ENCODE results near the gene PLA2G15.

PLA2G15 gene

DNA sequence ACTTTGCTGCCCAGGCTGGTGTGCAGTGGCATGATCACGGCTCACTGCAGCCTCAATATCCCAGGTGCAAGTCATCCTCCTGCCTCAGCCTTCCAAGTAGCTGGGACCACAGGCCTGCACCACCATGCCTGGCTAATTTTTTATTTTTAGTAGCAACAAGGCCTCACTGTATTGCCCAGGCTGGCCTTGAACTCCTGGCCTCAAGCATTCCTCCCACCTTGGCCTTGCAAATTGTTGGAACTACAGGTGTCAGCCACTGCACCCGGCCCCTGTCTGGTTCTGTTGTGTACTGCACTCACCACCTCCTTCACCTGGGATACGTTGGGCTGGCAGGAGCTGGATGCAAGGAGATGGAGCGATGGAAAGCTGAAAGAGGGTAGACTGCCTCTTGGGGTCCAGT is 8.5 kb downstream of the PLA2G15 start:
- Histone ChIP-seq H3K9me2 (replicated peaks; ENCODE audit: control insufficient read depth, low read length) (no peaks in the 10 kb centered on the region), H3K4me1 (ENCODE audit: control insufficient read depth, low read length) (peaks cover 38% of the 10 kb centered on the region), H3K4me3 (ENCODE audit: low read length) (no peak overlapping the region), H3K9me3 (ENCODE audit: control insufficient read depth, insufficient read depth, low read length) (no peaks in the 10 kb centered on the region), H3K4me2 (ENCODE audit: low read length) (no peak overlapping the region), H3F3A (ENCODE audit: control insufficient read depth, insufficient read depth) (peaks cover 3% of the 10 kb centered on the region; the same call in 1 of the 2 replicates), H3K27ac (ENCODE audit: low read depth, low read length) (no peak overlapping the region), H3K36me3 (ENCODE audit: control insufficient read depth, low read length) (peaks cover 7% of the 10 kb centered on the region), H3K27me3 (ENCODE audit: control insufficient read depth, low read length) (no peaks in the 10 kb centered on the region), H4K20me1 (ENCODE audit: control insufficient read depth, insufficient read depth, low read depth, low read length) (no peaks in the 10 kb centered on the region), H3K79me2 (ENCODE audit: control insufficient read depth, low read length) (no peaks in the 10 kb centered on the region)
- TF ChIP-seq EZH2phosphoT487 (IDR thresholded peaks at IDR 0.05; ENCODE audit: borderline replicate concordance, low read length), result no peak
- TF ChIP-seq, protein P1, sequence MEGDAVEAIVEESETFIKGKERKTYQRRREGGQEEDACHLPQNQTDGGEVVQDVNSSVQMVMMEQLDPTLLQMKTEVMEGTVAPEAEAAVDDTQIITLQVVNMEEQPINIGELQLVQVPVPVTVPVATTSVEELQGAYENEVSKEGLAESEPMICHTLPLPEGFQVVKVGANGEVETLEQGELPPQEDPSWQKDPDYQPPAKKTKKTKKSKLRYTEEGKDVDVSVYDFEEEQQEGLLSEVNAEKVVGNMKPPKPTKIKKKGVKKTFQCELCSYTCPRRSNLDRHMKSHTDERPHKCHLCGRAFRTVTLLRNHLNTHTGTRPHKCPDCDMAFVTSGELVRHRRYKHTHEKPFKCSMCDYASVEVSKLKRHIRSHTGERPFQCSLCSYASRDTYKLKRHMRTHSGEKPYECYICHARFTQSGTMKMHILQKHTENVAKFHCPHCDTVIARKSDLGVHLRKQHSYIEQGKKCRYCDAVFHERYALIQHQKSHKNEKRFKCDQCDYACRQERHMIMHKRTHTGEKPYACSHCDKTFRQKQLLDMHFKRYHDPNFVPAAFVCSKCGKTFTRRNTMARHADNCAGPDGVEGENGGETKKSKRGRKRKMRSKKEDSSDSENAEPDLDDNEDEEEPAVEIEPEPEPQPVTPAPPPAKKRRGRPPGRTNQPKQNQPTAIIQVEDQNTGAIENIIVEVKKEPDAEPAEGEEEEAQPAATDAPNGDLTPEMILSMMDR (IDR thresholded peaks at IDR 0.05; ENCODE audit: low read depth, low read length, poor library complexity, severe bottlenecking), result no peak

- peaks cover 6% of the 10 kb centered on the region for H3K36me3 ChIP-seq (ENCODE audit: control insufficient read depth, low read length)
- H3K79me2 ChIP-seq (ENCODE audit: control insufficient read depth, low read length), result no peaks in the 10 kb centered on the region
- peaks cover 3% of the 10 kb centered on the region; the same call in 1 of the 2 replicates for H3F3A ChIP-seq (ENCODE audit: control insufficient read depth, insufficient read depth)
- no peak overlapping the region for H3K4me2 ChIP-seq (ENCODE audit: low read length)
- no peaks in the 10 kb centered on the region for H3K9me2 ChIP-seq (replicated peaks; ENCODE audit: control insufficient read depth, low read length)
- no peaks in the 10 kb centered on the region for H4K20me1 ChIP-seq (ENCODE audit: control insufficient read depth, insufficient read depth, low read depth, low read length)
- H3K9me3 ChIP-seq (ENCODE audit: control insufficient read depth, insufficient read depth, low read length), result no peaks in the 10 kb centered on the region
- peaks cover 38% of the 10 kb centered on the region for H3K4me1 ChIP-seq (ENCODE audit: control insufficient read depth, low read length)
- H3K4me3 ChIP-seq (ENCODE audit: low read length), result no peak overlapping the region
- TF ChIP-seq EZH2phosphoT487 (IDR thresholded peaks at IDR 0.05; ENCODE audit: borderline replicate concordance, low read length), result no peak
- TF ChIP-seq, protein P1 (IDR thresholded peaks at IDR 0.05; ENCODE audit: low read depth, low read length, poor library complexity, severe bottlenecking), result no peak
- no peak overlapping the region for H3K27ac ChIP-seq (ENCODE audit: low read depth, low read length)
- H3K27me3 ChIP-seq (ENCODE audit: control insufficient read depth, low read length), result no peaks in the 10 kb centered on the region
These were observed 10.5 kb downstream of the PLA2G15 start for GRCh38 chr16:68255712-68256111.

- peak overlapping the region; percentile 74 for H3K4me2 ChIP-seq (ENCODE audit: low read length)
- H4K20me1 ChIP-seq (ENCODE audit: control insufficient read depth, insufficient read depth, low read depth, low read length), result no peaks in the 10 kb centered on the region
- peak overlapping the region; percentile 69 for H3K27ac ChIP-seq (ENCODE audit: low read depth, low read length)
- H3K9me2 ChIP-seq (replicated peaks; ENCODE audit: control insufficient read depth, low read length), result no peaks in the 10 kb centered on the region
- H3F3A ChIP-seq (ENCODE audit: control insufficient read depth, insufficient read depth), result peaks cover 3% of the 10 kb centered on the region; the same call in 1 of the 2 replicates
- H3K9me3 ChIP-seq (ENCODE audit: control insufficient read depth, insufficient read depth, low read length), result no peaks in the 10 kb centered on the region
- H3K27me3 ChIP-seq (ENCODE audit: control insufficient read depth, low read length), result no peaks in the 10 kb centered on the region
- H3K4me3 ChIP-seq (ENCODE audit: low read length), result peak overlapping the region; percentile 46
- H3K4me1 ChIP-seq (ENCODE audit: control insufficient read depth, low read length), result peaks cover 24% of the 10 kb centered on the region
- H3K79me2 ChIP-seq (ENCODE audit: control insufficient read depth, low read length), result no peaks in the 10 kb centered on the region
- TF ChIP-seq, protein P1 (IDR thresholded peaks at IDR 0.05; ENCODE audit: low read depth, low read length, poor library complexity, severe bottlenecking), result no peak
- no peak for TF ChIP-seq EZH2phosphoT487 (IDR thresholded peaks at IDR 0.05; ENCODE audit: borderline replicate concordance, low read length)
- H3K36me3 ChIP-seq (ENCODE audit: control insufficient read depth, low read length), result no peaks in the 10 kb centered on the region
These were observed 12.2 kb downstream of the PLA2G15 start for GRCh38 chr16:68257251-68257905.
